SK-N-SH (cell line): ENCODE measurements around the gene AGFG2. TPM values are rescaled to one million over a fixed set of nuclear protein-coding genes. Genes with fewer than 3 reads are reported as not detected.

Experiments used
- CTCF ChIA-PET: fragments of 300-600, 350-600 bp; formaldehyde crosslinking; extraction: SDS; loops from one replicate; lab custom pipeline; 2021; lab: Yijun Ruan, JAX
- POLR2A ChIA-PET: fragments of 350-600 bp; sonication (Branson Sonifier 250); formaldehyde crosslinking; extraction: SDS; loops from one replicate; lab custom pipeline; 2020; ENCODE audit warnings: antibody characterized with exemption, inconsistent platforms; lab: Yijun Ruan, JAX
- DNase-seq: peaks from one replicate; pipeline ENCODE4 v3.0.0; 2012
- H2AFZ ChIP-seq: fragments of 200-600 bp; sonication (generic); 2 replicates; pipeline ENCODE4 v1.8.1; 2016; ENCODE audit warnings: antibody characterized with exemption, mild to moderate bottlenecking, low read depth
- H3F3A ChIP-seq: fragments of 200-600 bp; sonication (generic); replicated peaks from 2 replicates; pipeline ENCODE3; 2016; ENCODE audit warnings: antibody characterized with exemption, mild to moderate bottlenecking; ENCODE audit not compliant: insufficient read depth
- H3K27ac ChIP-seq, 2 experiments: fragments of 200-500 bp in 1 of 2; fragments of 200-600 bp in 1 of 2; sonication (Bioruptor generic) in 1 of 2; sonication (generic), shearing (Covaris generic) in 1 of 2; 2 replicates each; pipeline versions ENCODE4 v1.5.1 to v1.6.1; 2014 to 2016; ENCODE audit warnings: low read depth in 2 of 2, inconsistent platforms in 1 of 2, low read length in 1 of 2, mild to moderate bottlenecking in 1 of 2, mixed read lengths in 1 of 2
- H3K27me3 ChIP-seq: fragments of 200-600 bp; sonication (generic), shearing (Covaris generic); 2 replicates; pipeline ENCODE4 v1.6.1; 2016; ENCODE audit warnings: mixed run types; ENCODE audit not compliant: insufficient read depth
- H3K36me3 ChIP-seq, 2 experiments: fragments of 200-500 bp in 1 of 2; fragments of 200-600 bp in 1 of 2; sonication (Bioruptor generic) in 1 of 2; sonication (generic) in 1 of 2; replicated peaks in 1 of 2; 2 replicates each; pipeline versions ENCODE3 to v1.5.1; 2014 to 2016; ENCODE audit warnings: low read length in 1 of 2, mild to moderate bottlenecking in 1 of 2; ENCODE audit not compliant: insufficient read depth in 2 of 2, control insufficient read depth in 1 of 2
- H3K4me1 ChIP-seq, 2 experiments: fragments of 200-500 bp in 1 of 2; fragments of 200-600 bp in 1 of 2; sonication (Bioruptor generic) in 1 of 2; sonication (generic), shearing (Covaris generic) in 1 of 2; 2 replicates each; pipeline versions ENCODE4 v1.5.1 to v1.6.1; 2014 to 2016; ENCODE audit warnings: low read depth in 1 of 2, low read length in 1 of 2, mixed run types in 1 of 2; ENCODE audit not compliant: insufficient read depth in 2 of 2, control insufficient read depth in 1 of 2
- H3K4me2 ChIP-seq: fragments of 200-600 bp; sonication (generic), shearing (Covaris generic); 2 replicates; pipeline ENCODE4 v1.6.1; 2017; ENCODE audit warnings: mixed run types
- H3K4me3 ChIP-seq, 2 experiments: fragments of 200-500 bp in 1 of 2; fragments of 200-600 bp in 1 of 2; sonication (Bioruptor generic) in 1 of 2; sonication (generic), shearing (Covaris generic) in 1 of 2; 2 replicates each; pipeline versions ENCODE4 v1.5.1 to v1.8.1; 2014 to 2016; ENCODE audit warnings: low read depth in 2 of 2, inconsistent platforms in 1 of 2, low read length in 1 of 2, mild to moderate bottlenecking in 1 of 2, mixed read lengths in 1 of 2, moderate library complexity in 1 of 2
- H3K79me2 ChIP-seq: fragments of 200-600 bp; sonication (generic); 2 replicates; pipeline ENCODE4 v1.8.1; 2017; ENCODE audit warnings: mild to moderate bottlenecking; ENCODE audit not compliant: insufficient read depth
- H3K9ac ChIP-seq: fragments of 200-600 bp; sonication (generic); 2 replicates; pipeline ENCODE4 v1.6.1; 2017; ENCODE audit warnings: mixed run types
- H3K9me2 ChIP-seq: fragments of 200-600 bp; sonication (generic); 2 replicates; pipeline ENCODE4 v1.6.1; 2017; ENCODE audit warnings: mixed run types
- H3K9me3 ChIP-seq: fragments of 200-600 bp; sonication (generic); 2 replicates; pipeline ENCODE4 v1.6.1; 2017; ENCODE audit warnings: mixed run types, mild to moderate bottlenecking, moderate library complexity
- H4K20me1 ChIP-seq: fragments of 200-600 bp; sonication (generic); 2 replicates; pipeline ENCODE4 v1.6.1; 2017; ENCODE audit warnings: mild to moderate bottlenecking, mixed run types; ENCODE audit not compliant: insufficient read depth
- EZH2phosphoT487 ChIP-seq: fragments of 200-600 bp; sonication (generic); IDR thresholded peaks from 2 replicates; pipeline ENCODE4 v1.6.1; 2017; ENCODE audit warnings: low read depth, mixed run types, mild to moderate bottlenecking, antibody characterized with exemption, moderate library complexity, borderline replicate concordance
- FOSL2 ChIP-seq: IDR thresholded peaks from 2 replicates; pipeline ENCODE4 v1.4.0; 2012; ENCODE audit warnings: low read depth, mild to moderate bottlenecking, moderate library complexity, borderline replicate concordance
- FOXM1 ChIP-seq: IDR thresholded peaks from 2 replicates; pipeline ENCODE4 v1.4.0; 2012; ENCODE audit warnings: low read depth, mild to moderate bottlenecking
- GABPA ChIP-seq: IDR thresholded peaks from 2 replicates; pipeline ENCODE4 v1.4.0; 2012; ENCODE audit warnings: low read depth, mild to moderate bottlenecking
- MEF2A ChIP-seq: IDR thresholded peaks from 2 replicates; pipeline ENCODE4 v1.4.0; 2012; ENCODE audit warnings: low read depth, borderline replicate concordance
- MXI1 ChIP-seq: IDR thresholded peaks from 2 replicates; pipeline ENCODE4 v1.6.1; 2012; ENCODE audit warnings: mild to moderate bottlenecking, low read depth, low read length, improper control_type of control experiment
- NRF1 ChIP-seq: IDR thresholded peaks from 2 replicates; pipeline ENCODE4 v1.6.1; 2012; ENCODE audit warnings: low read depth, mild to moderate bottlenecking, low read length
- SIN3A ChIP-seq: IDR thresholded peaks from 2 replicates; pipeline ENCODE4 v1.6.1; 2012; ENCODE audit warnings: low read depth, mild to moderate bottlenecking, low read length, moderate library complexity, borderline replicate concordance
- TAF1 ChIP-seq: IDR thresholded peaks from 2 replicates; pipeline ENCODE4 v1.6.1; 2012; ENCODE audit warnings: low read depth, mild to moderate bottlenecking, low read length, moderate library complexity, borderline replicate concordance
- TEAD4 ChIP-seq: IDR thresholded peaks from 2 replicates; pipeline ENCODE4 v1.4.0; 2012; ENCODE audit warnings: mild to moderate bottlenecking, borderline replicate concordance; ENCODE audit not compliant: insufficient read depth
- WGBS: methylation state at CpG from one replicate; pipeline ENCODE4 v1.1.6; 2017; ENCODE audit warnings: low lambda C conversion rate; 5-methylcytosine and 5-hydroxymethylcytosine counted together
- polyA plus RNA-seq, 3 experiments: library from polyadenylated mRNA; depleted of rRNA; stranded (reverse); fragments of >200 nt; gene quantifications; 2 replicates each; pipeline ENCODE4 v1.2.3, GENCODE V29; 2012
- TF ChIP-seq, protein P1 (sequence below): fragments of 150-350 bp; IDR thresholded peaks from 2 replicates; pipeline ENCODE4 v1.6.1; 2016; ENCODE audit warnings: mild to moderate bottlenecking, low read depth, low read length
- TF ChIP-seq, protein P2 (sequence below): IDR thresholded peaks from 2 replicates; pipeline ENCODE4 v1.4.0; 2012; ENCODE audit warnings: low read depth
- TF ChIP-seq, protein P3 (sequence below): IDR thresholded peaks from 2 replicates; pipeline ENCODE4 v1.4.0; 2012; ENCODE audit warnings: low read depth, borderline replicate concordance
- TF ChIP-seq, protein P4 (sequence below): IDR thresholded peaks from 2 replicates; pipeline ENCODE4; 2012

AGFG2 gene
- polyA plus RNA-seq, 1 of the 3 experiments (the other 2 are of a cell fraction) = 23.1 TPM

DNA sequence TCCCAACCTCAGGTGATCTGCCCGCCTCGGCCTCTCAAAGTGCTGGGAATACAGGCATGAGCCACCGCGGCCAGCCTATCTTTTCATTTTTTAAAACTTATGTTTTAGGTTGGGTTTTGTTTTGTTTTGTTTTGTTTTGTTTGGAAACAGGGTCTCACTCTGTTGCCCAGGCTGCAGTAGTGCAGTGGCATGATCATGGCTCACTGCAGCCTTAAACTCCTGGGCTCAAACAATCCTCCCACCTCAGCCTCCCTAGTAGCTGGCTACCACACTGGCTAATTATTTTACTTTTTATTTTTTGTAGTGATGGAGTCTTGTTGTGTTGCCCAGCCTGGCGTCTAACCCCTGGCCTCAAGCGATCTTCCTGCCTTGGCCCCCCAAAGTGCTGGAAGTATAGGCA, 19.4 kb upstream of the AGFG2 start:
- TF ChIP-seq, protein P1, sequence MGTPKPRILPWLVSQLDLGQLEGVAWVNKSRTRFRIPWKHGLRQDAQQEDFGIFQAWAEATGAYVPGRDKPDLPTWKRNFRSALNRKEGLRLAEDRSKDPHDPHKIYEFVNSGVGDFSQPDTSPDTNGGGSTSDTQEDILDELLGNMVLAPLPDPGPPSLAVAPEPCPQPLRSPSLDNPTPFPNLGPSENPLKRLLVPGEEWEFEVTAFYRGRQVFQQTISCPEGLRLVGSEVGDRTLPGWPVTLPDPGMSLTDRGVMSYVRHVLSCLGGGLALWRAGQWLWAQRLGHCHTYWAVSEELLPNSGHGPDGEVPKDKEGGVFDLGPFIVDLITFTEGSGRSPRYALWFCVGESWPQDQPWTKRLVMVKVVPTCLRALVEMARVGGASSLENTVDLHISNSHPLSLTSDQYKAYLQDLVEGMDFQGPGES = no peak
- no peak for TF ChIP-seq FOSL2
- no peaks in the 10 kb centered on the region for H3K79me2 ChIP-seq
- ChIA-PET POLR2A (no interaction called here), CTCF (interaction anchor here (0.6 to 1.2 kb wide), 2 partner anchors 30 to 44 kb away, joined by 3 to 4 read pairs; no protein-coding TSS in a partner anchor)
- H3F3A ChIP-seq = peaks cover 6% of the 10 kb centered on the region
- H3K4me3 ChIP-seq = no peak overlapping the region
- no peak overlapping the region for H3K27ac ChIP-seq
- H3K27me3 ChIP-seq = no peaks in the 10 kb centered on the region
- no peak overlapping the region for H2AFZ ChIP-seq
- H4K20me1 ChIP-seq = no peaks in the 10 kb centered on the region
- no peaks in the 10 kb centered on the region for H3K9me3 ChIP-seq
- no peak overlapping the region for H3K9ac ChIP-seq
- H3K36me3 ChIP-seq = no peaks in the 10 kb centered on the region
- H3K4me1 ChIP-seq = peaks cover 12 to 16% of the 10 kb centered on the region in 2 experiments; a peak in 3 of 4 replicates
- no peak for DNase-seq
- H3K9me2 ChIP-seq = no peaks in the 10 kb centered on the region
- 86% methylated on average over 6 of the region's 6 CpGs for WGBS
- no peak overlapping the region for H3K4me2 ChIP-seq

DNA sequence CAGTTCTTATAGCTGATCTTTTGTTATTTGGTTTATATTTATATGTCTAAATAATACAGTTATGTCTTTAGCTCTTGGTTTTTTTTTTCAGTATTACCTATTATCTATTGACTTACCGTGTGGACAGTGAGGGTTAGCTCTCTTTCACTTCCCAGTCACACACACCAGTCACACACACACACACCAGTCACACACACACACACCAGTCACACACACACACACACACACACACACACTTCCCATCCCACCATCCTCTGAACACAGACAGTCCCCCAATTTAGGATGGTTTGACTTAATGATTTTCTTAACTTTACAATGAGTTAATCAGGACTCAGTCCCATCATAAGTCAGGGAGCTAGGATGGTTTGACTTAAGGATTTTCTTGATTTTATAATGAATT, 18.9 kb upstream of the AGFG2 start:
- ChIA-PET CTCF (interaction anchor here (0.7 to 1.6 kb wide), 4 partner anchors 14 to 70 kb away, joined by 3 to 4 read pairs (median 4); no protein-coding TSS in a partner anchor), POLR2A (no interaction called here)
- no peak overlapping the region for H3K4me2 ChIP-seq
- peaks cover 9 to 11% of the 10 kb centered on the region in 2 experiments; a peak in 3 of 4 replicates for H3K4me1 ChIP-seq
- H4K20me1 ChIP-seq = no peaks in the 10 kb centered on the region
- no peak overlapping the region for H3K4me3 ChIP-seq
- TF ChIP-seq, protein P2, sequence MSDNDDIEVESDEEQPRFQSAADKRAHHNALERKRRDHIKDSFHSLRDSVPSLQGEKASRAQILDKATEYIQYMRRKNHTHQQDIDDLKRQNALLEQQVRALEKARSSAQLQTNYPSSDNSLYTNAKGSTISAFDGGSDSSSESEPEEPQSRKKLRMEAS = no peak
- no peak for TF ChIP-seq MXI1
- TF ChIP-seq, protein P3, sequence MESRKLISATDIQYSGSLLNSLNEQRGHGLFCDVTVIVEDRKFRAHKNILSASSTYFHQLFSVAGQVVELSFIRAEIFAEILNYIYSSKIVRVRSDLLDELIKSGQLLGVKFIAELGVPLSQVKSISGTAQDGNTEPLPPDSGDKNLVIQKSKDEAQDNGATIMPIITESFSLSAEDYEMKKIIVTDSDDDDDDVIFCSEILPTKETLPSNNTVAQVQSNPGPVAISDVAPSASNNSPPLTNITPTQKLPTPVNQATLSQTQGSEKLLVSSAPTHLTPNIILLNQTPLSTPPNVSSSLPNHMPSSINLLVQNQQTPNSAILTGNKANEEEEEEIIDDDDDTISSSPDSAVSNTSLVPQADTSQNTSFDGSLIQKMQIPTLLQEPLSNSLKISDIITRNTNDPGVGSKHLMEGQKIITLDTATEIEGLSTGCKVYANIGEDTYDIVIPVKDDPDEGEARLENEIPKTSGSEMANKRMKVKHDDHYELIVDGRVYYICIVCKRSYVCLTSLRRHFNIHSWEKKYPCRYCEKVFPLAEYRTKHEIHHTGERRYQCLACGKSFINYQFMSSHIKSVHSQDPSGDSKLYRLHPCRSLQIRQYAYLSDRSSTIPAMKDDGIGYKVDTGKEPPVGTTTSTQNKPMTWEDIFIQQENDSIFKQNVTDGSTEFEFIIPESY = no peak
- TF ChIP-seq TAF1 = no peak
- TF ChIP-seq, protein P1 = no peak
- TF ChIP-seq EZH2phosphoT487 = no peak
- TF ChIP-seq NRF1 = no peak
- no peak for TF ChIP-seq SIN3A
- no peak for TF ChIP-seq TEAD4
- TF ChIP-seq MEF2A = no peak
- TF ChIP-seq, protein P4, sequence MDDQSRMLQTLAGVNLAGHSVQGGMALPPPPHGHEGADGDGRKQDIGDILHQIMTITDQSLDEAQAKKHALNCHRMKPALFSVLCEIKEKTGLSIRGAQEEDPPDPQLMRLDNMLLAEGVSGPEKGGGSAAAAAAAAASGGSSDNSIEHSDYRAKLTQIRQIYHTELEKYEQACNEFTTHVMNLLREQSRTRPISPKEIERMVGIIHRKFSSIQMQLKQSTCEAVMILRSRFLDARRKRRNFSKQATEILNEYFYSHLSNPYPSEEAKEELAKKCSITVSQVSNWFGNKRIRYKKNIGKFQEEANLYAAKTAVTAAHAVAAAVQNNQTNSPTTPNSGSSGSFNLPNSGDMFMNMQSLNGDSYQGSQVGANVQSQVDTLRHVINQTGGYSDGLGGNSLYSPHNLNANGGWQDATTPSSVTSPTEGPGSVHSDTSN = no peak
- TF ChIP-seq FOXM1 = no peak
- no peak for TF ChIP-seq GABPA
- 33% methylated on average over 1 of the region's 1 CpG for WGBS
- H3K27ac ChIP-seq = no peak overlapping the region
- no peaks in the 10 kb centered on the region for H3K9me2 ChIP-seq
- no peaks in the 10 kb centered on the region for H3K9me3 ChIP-seq
- no peaks in the 10 kb centered on the region for H3K27me3 ChIP-seq
- H3F3A ChIP-seq = peaks cover 6% of the 10 kb centered on the region
- DNase-seq = no peak
- no peak overlapping the region for H3K9ac ChIP-seq
- no peak overlapping the region for H2AFZ ChIP-seq
- H3K36me3 ChIP-seq = no peaks in the 10 kb centered on the region
- no peaks in the 10 kb centered on the region for H3K79me2 ChIP-seq
